ENCODE data around the gene GRK5.

The GRK5 gene

DNA sequence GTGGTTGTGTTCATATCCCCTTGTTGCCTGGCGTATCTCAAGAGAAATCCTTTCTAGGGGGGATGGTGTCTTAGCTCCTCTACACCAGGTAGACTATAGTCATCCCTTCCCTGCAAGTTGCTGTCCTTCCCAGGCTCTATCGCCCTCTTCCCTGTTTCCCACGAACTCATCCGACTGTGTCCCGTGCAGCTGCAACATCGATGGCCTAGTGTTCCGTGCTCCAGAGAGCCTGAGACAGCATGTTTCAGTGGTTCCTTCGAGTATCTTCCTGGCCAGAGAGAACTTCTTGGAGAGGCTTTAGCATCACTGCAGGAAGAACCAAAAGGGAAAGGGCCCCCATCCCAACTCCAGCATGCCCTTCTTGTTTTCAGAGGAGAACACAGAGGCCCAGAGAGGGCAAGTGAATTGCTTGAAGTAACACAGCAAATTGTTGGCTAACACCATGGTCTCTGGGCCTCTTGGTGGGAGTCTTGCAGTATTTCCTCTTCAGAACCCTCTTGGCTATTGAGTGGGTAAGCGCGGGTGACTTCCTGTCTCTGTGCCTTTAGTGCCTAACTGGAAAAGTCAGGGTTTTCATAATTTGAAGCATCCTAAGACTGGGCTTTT, 172.2 kb downstream of the GRK5 start:
- DNase-seq (ENCODE audit: low spot score): no peak

DNA sequence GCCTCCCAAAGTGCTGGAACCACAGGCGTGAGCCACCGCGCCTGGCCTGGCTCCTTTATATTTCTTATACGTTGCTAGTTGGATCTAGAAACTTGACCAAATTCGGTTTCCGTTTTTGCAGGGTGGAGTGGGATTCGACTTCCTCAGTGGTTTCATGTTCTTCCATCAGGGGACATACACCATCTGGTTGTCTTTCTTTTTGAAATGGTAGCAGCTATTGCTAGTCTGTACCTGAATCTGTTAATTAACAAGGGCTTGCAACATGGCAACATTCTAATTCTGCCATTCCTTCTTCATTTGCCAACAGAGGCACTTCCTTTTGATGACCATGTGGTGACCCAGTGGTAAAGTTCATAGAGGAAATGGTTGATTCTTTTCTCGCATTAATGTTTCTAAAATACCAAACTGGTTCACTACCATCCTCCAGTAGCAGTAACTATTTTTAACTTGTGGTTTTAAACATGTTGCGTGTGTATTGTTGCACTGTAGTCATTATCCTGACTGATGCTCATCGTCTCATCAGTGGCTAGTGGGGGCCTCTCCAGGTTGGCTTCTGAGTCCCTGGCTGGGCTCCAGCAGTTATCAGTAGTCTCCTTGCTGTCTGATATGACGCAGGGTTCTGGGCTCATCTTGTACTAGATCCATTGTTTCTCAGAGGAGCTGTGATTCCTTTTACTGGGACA, 175.9 kb downstream of the GRK5 start:
- no peak for DNase-seq (ENCODE audit: low spot score)

DNA sequence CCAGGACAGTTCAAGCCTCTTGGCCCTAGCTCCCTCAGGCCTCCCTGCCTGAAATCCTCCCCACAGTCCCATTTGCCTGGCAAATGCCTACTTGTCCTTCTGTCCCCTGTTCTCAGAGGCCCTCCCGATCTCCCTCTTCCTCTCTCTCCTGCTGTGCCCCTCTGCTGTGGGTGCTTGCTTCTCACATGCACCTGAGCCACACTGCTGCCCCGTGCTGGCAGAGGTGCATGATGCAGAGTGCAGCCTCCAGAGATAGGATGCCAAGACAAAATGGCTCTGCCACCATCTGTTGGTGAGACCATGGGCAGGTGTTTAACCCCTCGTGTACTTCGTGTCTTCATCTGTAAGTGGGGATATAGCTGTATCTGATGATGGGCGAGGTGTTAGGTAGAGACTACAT, 176.8 kb downstream of the GRK5 start:
- DNase-seq (ENCODE audit: low spot score): no peak

DNA sequence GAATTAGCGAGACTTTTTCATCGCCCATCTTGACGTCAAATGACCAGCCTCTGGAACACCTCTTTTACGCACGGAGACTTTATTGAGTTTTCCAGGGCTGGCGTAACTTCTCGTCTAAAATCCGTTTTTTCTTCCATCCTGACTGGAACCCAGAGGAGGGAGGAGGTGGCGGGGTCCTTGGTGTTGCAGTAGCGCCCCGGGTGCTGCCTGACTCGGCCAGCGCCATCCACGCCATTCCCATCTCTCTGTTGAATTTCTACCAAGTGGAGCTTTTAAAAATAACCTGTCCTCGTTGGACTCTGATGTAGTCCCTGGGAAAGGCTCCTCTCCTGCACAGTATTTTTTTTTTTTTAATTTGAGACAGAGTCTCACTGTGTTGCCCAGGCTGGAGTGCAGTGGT, 179.3 kb downstream of the GRK5 start:
- DNase-seq (ENCODE audit: low spot score): no peak

DNA sequence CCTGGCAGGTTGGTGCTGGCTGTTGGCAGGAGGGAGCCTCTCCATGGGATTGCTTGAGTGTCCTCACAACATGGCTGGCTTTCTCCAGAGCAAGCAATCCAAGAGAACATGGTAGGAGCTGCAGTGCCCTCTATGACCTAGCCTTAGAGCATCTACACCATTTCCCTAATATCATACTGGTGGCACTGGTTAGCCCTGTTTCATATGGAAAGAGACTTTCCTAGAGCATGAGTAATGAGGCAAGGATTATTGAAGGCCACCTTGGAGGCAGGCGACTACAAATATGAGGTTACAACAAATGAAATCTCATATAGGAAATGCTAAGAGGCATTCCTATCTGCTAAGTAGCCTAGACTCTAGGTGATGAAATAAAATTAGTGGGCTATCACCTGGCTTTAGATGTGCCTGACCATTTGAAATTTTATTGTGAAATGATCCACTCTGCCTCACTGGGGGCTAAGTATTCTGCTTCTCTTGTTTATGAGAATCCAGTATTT, 181.5 kb downstream of the GRK5 start:
- DNase-seq (ENCODE audit: low spot score): no peak

DNA sequence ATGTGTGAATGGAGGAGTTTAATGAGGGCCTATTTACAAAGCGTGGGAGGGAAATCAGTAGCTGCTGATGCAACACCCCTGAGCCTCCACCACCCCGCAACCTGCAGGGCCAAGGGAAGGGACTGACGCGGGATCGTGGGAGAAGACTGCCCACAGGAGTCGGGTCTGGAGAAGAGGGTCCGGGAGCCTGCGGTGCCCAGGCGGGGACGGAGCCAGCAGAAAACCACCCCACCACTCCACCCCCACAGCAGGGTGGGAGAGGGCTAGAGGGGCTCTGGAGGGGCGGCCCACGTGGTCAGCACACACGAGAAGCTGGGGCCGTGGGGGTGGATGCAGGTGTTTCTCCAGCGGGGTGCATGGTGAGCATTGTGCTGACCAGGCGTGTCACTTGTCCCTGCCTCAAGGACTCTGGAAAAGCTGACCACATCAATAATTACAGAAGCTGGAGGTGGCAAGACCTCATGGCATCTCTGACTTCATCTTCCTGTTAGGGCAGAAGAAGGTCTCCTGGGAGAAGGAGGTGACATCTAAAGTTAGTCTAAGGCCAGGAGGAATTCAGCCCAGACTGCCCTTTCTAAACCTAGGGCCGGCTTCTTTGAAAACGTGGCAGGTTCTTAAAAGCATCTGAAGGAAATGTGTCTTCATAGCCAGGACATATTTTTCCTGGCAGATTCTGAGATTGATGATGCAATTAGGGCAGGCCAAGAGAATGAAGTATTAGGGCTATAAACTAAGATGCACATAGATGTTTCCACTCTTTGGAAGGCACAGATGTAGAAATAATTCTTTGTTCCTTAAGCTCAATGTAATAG, 184.3 kb downstream of the GRK5 start:
- peak; percentile 29 for DNase-seq (ENCODE audit: low spot score)

DNA sequence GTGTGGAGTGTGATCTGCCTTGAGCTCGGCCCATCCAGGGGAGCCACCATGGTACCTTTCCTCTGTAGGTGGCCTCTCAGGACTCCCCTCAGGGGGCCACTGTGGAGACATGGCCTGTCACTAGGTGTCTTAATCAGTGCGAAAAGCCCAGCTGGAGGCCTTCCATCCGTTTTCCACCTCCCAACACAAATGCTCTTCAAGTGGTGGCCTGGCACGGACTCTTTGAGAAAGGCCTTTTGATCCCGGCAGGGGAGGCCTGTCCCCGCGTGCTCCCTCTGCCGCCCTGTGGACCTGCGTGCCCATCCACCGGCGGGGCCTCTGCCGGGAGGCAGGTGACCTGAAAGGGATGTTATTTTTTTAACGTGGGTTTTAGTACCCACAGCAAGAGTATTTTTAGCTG, 185.6 kb downstream of the GRK5 start:
- DNase-seq (ENCODE audit: low spot score): no peak

DNA sequence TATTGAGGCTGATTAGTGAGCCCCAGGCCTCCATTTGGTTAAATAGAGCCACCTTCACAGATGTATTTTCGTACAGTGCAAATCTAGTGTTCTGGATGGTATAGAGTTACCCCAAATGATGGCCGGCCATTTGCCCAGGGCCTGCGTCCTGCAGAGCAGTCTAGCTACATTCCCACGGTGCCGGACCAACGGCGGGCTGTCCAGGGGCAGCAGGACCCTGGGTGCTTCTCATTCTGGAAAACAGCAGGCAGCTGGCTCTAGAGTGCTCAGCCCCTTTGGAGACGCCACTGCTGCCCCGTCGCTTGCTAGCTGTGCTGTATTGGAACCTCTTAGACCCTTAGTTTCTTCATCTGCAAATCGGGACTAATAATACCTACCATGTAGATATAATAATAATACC, 186.1 kb downstream of the GRK5 start:
- DNase-seq (ENCODE audit: low spot score): no peak

DNA sequence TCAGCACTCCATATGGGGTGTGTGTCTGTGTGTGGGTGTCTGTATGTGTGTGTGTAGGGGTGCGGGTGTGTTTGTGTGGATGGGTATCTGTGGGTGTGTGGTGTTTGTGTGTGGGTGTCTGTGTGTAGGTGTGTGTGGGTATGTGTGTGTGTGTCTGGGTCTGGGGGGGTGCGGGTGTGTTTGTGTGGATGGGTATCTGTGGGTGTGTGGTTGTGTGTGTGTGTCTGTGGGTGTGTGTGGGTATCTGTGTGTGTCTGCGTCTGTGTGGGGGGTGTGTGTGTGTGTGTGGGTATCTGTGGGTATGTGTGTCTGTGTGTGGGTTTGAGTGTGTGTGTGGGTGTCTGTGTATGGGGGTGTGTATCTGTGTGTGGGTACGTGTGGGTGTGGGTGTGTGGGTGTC, 186.5 kb downstream of the GRK5 start:
- no peak for DNase-seq (ENCODE audit: low spot score)

DNA sequence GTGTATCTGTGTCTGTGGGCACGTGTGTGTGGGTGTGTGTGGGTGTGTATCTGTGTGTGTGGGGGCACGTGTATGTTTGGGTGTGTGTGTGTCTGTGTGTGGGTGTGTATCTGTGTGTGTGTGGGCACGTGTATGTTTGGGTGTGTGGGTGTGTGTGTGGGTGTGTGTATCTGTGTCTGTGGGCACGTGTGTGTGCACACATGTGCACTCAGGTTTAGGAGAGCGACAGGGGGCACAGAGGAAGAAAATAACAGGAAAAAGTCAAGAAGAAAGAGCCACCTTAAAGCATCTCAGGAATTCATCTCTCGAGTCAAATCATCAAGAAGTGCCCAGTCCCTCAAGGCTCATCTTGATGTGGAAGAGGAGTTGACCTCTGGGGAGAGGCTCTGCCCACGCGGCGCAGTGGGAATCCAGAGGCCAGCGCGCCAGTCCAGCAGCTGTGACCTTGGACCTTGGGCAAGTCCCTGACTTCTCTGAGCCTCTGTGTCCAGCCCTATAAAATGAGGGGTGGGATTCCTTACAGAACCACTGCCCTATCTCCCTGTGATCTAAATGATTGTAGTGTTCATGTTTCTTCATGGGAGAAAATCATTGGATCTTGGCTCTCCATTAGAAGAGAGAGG, 187.4 kb downstream of the GRK5 start:
- DNase-seq (ENCODE audit: low spot score): no peak

DNA sequence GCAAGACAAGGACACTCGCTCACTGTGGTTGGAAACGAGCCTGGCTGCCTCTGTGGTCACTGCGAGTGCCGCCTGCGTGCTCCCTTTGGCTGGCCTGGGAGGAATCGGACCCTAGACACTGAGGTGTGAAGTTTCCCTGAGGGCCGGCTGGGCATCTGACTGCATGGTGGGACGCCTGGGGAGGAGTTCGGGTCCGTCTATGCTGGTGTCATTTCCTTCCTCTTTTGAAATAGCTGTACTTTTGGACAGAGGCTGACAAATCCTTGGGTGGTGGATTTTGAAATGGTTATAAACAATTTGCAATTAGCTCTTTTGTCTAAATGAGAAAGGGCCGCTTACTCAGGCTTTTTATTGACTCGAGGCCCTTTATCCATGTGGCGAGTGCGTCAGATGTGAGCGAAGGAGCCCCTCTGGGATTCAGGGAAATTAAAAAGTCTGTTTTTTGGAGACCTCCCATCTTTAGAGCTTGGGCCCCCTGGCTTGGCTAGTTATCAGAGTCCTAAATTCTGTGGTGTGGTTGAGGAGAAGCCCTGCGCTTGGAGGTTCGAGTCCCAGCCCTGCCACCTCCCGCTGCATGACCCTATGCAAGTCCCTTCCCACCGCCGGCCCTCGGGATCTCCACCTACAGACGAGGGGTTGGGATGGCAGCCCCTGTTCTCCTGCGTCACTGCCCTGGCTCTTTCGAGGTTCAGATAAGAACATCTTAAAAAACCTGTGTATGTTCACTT, 188.1 kb downstream of the GRK5 start:
- DNase-seq (ENCODE audit: low spot score): no peak

DNA sequence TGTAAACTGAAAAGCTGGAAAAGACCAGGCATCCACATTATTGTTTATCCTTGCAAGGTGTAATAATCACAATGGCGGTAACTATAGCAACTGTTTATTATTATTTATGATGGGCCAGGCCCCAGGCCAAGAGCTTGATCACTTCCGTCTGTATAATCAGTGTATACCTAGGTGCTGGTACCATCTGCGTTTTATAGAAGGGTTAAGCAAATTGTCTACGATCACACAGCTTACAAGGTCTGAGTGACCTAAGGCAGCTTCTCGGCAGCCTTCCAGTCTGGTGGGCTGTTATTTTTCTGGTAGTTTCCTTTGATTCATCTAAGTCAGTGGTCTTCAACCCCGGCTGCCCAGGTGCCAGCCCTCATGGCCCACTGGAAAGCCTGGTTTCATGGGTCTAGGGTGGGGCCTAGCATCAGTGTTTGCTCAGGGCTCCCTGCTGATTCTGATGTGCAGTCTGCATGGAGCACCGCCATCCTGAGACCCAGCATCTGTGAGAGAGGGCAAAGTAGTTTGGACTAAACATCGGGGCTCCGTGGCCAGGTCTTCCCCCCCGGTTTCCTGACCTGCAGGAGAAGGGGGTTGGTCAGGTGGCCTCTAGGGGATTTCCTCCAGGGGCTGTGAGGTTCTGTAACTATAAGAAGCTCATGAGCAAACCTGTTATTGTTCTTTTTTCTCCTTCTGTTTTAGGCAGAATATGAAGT, 188.8 kb downstream of the GRK5 start:
- DNase-seq (ENCODE audit: low spot score): no peak

DNA sequence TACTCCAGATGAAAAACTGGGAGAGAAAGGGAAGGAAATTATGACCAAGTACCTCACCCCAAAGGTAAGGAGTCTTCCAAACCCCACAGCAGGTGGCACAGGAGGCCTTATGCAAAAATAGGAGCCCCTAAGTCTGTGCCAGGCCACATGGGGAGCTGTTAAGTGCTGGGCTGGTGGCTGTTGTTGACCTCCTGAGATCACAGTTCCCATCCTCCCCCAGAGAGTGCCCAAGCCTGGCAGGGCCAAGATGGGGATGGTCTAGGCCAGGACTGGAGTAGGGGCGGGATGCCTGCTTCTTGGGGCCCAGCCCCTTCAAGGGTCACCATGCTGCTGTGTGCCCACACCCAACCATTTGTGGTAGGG, 189.3 kb downstream of the GRK5 start:
- DNase-seq (ENCODE audit: low spot score): no peak

DNA sequence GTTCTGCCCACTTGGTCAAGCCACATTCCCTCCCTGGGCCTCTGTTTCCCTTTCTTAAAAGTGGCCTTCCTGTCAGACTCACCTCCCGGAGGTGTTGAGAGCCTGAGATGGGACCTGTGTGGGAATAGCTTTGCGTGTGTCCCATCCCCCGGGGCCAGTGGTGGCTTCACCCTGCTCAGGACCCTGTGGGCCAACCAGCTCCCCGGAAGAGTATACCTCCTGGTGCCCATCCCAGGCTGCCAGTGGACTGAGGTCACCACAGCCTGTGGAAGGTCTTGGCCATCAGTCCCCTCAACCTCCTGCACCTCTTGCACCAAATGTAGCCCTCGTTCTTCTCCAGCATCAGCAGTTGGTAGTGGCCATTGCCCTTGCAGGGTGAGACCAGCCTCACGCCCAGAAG, 190.0 kb downstream of the GRK5 start:
- DNase-seq (ENCODE audit: low spot score): no peak

DNA sequence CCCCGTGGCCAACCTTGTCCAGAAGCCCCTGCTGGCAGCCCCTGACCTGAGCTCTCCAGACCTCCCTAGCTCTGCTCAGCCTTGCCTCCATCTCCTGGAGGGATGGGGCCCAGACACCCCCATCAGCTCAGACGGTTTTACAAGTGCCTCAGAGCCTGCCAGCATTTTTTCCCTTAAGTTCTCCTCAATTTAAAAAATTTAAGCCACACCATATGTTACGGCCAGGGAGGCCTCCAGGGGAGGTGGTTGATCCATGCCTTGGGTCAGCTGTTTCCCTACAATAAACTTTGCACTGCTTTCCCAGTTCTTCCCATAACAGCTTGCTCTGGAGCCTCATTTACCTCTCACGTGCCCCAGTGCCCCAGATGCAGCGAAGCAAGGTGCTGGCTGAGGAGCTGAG, 191.6 kb downstream of the GRK5 start:
- DNase-seq (ENCODE audit: low spot score): no peak

DNA sequence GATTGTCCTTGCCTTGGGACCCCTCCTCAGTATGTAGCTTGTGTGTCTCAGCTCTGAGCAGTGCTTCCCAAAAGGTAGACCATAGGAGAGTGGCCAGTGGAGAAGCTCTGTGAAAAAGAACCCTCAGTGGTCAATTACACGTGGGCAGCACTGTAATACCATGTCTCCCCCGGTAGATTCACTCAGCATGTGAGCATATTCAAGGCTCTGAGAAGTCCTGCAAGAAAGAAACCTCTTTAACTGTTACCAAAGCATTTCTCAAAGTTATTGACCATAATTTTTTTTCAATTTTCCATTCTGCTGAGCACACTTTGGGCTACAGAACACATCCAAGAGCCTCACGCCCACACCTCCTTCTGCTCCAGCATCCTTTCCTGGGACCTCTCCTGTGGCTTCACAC, 192.1 kb downstream of the GRK5 start:
- DNase-seq (ENCODE audit: low spot score): no peak

DNA sequence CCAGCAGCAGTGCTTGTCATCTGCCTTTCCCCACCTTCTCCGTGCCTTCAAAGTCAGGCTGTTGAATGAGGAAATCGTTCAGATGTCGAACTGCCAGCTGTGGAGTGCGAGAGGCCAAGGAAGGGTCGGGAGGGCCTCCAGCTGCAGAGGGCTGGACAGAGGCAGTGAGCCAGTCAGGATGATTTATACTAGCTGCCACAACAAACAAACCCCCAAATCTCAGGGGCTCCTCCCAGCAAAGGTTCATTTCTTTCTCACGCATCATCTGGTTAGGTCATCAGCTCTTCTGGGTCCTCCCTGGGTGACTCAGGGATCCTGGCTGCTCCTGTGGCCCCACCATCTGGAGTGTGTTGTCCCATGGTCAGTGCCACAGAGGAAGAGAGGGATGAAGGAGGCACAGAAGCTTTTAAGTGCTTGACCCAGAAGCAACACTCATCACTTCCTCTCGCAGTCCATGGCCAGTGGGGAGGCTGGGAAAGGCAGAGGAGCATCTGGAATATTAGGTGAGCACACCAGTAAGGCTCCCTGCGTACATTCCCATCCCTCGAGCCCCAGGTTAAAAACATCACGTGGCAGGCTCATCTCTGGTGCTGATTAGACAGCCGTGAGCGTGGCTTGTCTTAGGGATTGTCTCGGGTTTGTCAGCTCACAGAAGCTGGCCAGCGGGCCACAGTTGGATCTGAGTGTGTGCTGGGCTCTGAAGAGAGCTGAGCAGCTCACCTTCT, 194.5 kb downstream of the GRK5 start:
- DNase-seq (ENCODE audit: low spot score): peak; percentile 98

DNA sequence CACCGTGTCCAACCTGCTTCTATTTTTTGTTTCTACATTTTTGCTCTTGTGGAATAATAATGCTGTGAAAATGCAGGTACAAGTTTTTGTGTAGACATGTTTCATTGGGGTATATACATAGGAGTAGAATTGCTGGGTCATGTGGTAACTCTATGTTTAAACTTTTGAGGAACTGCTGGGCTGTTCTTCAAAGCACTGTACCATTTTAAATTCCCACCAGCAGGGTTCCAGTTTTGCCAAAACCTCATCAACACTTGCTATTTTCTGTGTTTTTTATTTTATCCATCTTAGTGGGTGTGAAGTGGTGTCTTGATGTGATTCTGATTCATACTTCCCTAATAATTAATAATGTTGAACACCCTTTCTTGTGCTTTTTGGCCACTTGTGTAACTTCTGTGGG, 196.6 kb downstream of the GRK5 start:
- DNase-seq (ENCODE audit: low spot score): no peak

DNA sequence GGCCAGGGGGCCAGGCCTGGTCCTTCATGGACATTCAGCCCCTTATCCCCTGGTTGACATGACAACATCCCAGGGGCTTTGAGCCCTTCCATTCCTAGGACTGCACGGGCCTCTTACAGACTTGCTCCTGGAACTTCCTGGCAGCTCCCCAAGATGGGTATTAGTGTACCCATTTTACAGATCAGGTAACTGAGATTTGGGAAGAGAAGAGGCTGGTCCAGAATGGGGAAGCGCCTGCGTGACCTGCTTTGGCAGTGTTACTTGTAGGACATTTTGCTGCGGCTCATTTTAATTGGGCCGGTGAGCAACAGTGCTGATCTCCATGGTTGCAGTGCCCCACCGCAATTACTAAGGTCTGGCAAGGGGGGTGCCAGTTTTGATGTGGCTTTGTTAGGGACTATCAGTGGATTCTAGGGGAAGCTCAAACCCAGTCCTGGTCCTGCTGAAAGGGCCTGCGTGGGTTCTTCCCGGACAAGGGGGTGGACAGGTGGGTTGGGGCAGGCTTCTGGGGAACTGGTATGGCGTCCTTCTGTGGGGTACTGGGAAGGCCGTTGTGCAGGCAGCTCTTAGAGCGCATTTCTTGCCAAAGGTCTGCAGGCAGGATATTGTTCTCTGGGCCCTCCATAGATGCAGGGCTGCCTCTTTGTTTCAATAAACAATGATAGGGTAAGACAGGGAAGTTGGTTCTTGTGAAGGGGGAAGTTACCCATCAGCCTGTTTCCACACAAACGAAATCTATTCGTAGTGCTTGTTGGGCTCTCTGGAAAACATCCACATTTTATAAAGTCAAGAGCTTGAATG, 197.5 kb downstream of the GRK5 start:
- DNase-seq (ENCODE audit: low spot score): no peak

DNA sequence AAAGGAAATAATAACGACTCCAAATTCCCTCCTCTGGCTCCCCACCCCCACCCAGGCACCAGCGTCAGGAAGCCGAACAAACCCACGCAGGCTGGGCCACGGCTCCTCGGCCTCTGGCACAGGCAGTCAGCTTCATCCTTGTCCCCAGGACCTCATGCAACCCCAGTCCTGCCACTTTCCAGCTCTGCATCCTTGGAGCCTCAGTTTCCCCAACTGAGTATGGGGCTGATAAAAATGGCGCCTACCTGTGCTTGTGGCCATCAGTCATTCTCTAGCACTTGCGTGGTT, 198.1 kb downstream of the GRK5 start:
- no peak for DNase-seq (ENCODE audit: low spot score)
